HG02981 (cell line): ENCODE data around the gene ABHD16B.
"Not testable (repeated sequence)": the region's sequence is repeated elsewhere in the genome, so short reads cannot be mapped to it uniquely, and the experiment has no call there.

Experiments
- ATAC-seq: cut with Tn5 transposase; IDR thresholded peaks from one replicate; pipeline ENCODE4 v1.9.1; 2021; ENCODE audit warnings: mild to moderate bottlenecking, moderate library complexity; ENCODE audit not compliant: unreplicated experiment

The ABHD16B gene

DNA sequence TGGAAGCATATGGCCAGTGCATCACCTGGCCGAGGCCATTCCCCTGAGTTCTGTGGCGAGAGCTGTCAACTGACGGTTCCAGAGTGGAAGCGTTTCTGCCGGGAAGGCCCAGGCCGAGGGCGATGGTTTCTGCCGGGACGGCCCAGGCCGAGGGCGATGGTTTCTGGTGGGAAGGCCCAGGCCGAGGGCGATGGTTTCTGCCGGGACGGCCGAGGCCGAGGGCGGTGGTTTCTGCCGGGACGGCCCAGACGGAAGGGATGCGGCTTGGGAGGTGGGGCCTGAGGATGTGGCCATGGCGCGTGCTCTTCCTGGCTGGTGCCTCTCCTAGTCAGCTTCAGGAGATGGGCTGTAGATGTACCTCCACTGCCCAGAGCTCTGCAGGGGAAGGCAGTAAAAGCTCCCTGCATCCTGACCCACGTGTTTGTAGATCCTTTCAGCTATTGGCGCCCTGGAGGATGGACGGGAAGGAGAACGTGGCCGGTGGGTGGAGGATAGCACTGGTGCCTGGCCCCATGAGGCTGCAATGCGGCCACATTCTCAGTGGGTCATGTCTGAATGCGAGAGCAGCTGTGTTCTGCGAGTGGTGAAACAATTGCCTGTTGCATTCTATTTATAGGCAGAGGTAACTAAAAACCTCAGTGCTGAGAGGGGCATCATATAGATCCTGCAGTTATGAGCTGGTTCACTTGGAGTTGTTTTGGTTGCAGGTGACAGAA, 16.6 kb downstream of the ABHD16B start:
- no peak for ATAC-seq

DNA sequence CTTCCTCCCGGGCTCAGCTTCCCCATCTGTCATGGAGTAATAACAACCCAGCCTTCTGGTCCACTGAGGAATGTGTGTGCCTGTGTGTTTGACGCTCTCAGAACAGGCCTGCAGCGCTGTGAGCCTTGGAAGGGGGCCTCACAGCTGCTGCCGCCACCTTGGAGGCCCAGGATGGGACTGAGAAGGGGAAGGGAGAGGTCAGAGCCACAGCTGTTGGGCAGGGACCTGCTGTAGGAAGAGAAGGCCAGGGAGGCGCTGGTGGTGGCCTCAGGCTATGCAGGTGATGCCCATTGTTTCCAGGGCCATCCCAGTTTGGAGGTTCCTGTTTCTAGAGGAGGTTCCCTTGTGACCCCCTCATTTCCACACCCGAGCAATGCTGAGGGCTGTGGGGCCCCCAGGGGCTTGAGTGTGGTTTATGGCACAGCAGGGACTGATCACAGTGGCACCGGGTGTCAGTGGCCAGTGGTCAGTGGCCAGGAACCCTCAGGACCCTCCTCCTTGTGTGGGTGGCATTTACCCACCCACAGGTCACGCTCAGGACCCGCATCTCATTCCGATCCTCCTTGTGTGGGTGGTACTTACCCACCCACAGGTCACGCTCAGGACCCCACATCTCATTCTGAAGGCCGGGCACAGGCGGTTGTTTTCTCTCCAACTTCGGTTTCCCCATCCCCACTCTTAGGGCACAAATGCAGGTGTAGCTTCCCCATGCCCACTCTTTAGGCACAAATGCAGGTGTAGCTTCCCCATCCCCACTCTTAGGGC, 17.8 kb downstream of the ABHD16B start:
- no peak for ATAC-seq

- not testable (repeated sequence) for ATAC-seq
Measured at GRCh38 chr20:63880901-63881300, 19.6 kb downstream of the ABHD16B start.

- no peak for ATAC-seq
Measured at GRCh38 chr20:63881451-63882226, 20.3 kb downstream of the ABHD16B start.

GRCh38 chr20:63882257-63883200, 21.2 kb downstream of the ABHD16B start:
- ATAC-seq, result no peak

DNA sequence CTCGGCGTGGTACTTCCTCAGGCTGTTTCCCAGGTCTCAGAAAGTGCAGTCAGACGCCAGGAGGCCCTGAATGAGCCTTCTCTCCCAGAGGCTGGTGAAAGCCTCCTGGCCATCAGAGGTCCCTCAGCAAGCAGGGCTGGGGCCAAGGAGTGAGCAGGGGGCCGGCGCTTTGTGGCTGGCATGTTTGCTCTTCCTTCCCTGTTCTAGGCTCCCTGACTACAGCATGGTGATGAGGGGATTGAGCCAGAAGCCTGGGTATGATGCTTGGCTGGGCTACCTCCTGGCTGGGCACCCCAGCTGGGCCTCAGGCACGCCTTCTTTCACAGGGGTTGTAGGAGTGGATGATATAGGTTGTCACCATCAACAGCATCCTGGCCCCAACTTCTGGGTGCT, 21.9 kb downstream of the ABHD16B start:
- no peak for ATAC-seq

DNA sequence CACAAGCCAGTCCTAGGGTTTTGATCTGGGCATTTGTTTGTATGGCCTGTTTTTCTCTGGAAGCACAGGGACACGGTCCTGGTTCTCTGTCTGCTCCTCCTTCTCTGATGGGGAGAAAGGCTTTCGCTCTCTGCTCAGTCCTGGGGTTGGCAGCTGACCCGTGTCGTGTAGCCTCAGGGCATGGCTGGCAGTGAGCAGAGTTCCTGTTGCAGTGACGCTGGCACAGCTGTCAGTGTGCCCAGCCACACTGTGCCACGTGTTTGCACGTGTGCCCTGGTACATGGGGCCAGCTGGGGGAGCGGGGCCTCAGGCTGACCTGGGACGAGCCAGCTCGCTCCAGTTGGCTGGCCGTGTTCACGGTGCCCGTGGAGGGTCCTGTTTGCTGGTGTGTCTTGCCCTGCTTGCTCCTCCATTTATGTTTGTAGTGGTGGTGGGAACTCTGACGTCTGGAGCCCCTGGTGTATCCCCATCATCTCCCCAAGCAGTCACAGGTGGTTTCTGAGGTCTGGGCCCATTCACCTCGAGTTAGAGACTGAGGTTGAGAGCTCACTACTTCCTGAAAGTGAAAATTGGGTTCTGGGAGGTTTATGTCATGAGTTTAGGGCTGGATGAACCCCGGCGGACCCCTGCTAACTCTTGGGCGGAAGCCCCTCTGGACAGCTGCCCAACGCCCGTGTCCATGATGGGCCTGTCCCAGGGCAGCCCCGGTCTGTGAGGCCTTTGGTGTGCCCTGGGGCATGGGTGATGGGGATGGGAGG, 23.4 kb downstream of the ABHD16B start:
- no peak for ATAC-seq

GRCh38 chr20:63885264-63886053, 24.2 kb downstream of the ABHD16B start:
- no peak for ATAC-seq

GRCh38 chr20:63886054-63886419, 24.7 kb downstream of the ABHD16B start:
- ATAC-seq, result no peak

DNA sequence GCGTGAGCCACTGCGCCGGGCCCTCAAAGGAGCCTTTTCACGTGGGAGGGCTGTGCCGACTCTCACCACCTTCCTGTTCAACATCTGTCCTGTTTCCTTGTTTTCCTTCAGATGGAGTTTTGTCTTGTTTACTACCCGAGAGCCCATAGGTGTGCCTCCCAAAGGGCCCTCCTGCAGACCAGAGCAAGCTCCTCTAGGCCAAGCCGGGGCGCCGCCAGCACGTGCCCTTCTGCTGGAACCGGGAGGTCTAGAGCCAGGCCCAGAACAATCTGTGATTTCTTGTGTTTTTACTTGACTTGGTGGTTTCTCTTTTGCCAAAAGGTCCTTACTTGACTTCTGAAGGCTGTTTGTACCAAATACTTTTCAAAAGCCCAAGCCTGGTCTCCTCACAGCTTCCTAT, 25.6 kb downstream of the ABHD16B start:
- no peak for ATAC-seq

DNA sequence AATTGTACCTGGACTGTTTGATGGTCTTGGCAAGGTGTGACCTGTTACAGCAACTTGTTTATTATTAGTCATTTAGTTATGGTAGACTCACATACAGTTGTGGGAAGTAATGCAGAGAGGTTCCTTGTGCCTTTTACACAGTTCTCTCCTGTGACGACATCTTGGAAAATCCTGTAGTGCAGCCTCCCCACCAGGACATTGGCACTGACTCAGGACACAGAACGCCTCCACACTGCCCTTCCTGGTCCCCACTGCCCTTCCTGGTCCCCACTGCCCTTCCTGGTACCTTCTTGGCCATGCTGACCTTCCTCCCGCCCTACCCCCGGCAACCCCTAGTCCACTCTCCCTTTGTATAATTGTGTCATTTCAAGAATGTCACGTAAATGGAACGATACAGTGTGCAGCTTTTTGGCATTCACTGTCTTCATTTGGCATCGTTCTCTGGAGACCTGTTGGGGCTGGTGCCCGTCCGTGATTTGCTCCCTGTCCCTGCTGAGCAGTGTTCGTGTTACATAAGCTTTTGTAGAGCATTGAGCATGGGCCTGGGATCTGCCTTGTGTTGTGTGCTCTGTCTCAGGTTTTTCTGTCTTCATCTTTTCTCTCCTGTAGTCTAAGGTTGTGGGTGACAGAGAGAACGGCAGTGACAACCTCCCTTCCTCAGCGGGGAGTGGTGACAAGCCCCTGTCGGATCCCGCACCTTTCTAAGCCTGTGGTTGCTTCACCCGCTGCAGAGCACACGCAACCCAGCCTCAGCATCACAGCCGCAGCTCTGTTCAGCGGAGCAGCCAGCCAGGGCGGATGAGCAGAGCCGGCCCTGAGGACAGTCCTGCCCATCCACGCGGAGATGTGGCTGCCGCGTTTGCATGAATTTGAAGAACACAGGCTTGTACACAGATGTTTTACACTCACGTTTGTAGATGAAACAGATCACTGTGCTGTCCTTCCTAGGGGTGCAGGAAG, 28.2 kb downstream of the ABHD16B start:
- ATAC-seq, result no peak

GRCh38 chr20:63890201-63890576, 28.9 kb downstream of the ABHD16B start:
- no peak for ATAC-seq

DNA sequence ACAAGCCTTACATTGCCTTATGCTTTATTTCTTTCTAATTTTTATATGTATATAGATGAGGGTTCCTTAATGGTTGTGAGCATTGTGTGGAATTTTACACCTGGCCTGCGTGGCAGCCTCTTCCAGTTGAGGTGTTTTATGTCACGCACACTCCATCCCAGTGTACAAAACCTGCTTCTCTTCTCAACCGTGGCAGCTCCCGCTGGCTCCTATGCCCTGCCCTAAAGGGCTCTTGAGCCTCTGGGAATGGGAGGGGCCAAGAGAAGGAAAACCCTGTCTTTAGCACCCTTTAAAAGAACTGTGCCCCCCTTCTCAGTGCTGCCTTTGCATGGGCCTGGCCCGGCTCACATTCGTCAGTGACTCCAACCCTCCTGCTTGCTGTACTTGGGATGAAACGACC, 29.3 kb downstream of the ABHD16B start:
- ATAC-seq, result no peak

DNA sequence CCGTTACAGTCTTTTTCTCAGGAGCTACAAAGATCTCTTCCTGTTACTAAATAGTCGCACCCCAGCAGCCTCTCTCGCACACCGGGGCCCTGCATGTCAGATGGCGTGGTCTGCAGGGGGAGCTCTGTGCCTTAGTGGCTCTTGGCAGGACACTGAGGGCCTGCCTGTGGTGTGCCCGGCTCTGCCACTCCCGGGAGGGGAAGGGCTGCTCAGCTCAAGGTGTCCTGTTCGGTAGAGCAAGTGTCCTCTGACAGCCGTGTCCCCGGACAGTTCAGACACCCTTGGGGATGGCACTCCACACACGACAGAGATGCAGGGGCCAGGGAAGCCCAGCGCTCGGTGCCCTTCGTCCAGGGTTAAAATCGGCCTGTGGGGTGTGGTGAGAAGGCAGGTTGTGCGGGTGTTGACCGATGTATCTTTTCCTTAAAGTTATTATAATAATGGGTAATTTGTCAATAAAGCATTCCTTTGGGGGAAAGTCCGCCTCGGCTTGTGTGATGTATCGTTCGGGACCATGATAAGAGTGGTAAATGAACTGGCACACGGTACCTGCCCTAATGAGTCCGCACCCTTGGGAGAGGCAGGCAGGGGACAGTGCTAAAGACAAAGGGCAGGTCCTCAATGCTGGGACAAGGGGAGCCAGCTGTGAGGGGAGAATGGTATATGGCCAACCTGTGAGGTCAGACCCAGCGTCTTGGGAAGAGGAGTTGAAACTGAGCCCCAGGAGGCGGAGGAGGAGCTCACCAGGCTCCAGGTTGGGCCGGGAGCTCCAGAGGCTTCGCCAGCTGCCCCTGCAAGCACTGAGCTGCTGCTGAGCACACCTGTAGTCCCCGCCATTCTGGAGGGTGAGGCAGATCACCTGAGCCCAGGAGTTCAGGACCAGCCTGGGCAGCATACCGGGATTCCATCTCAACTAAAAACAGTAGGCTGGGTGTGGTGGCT, 30.0 kb downstream of the ABHD16B start:
- no peak for ATAC-seq

DNA sequence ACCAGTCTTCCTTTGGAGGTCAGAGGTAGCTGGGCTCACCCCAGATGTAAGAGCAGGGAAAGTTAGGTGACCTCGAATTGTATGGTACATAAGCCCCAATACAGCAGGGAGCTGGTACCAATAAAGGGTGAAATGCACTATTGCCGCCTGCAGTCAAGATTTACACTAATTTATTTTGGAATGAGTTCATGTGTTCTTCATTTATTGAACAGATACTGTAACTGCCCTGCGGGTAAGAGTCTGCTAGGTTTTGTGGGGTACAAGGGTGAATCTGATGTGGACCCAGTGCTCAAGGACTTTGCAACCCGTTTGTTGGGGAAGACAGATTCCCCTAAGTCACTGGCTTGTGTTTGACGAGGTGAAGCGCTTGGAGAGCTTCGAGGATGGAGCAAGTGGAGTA, 31.1 kb downstream of the ABHD16B start:
- ATAC-seq, result no peak

DNA sequence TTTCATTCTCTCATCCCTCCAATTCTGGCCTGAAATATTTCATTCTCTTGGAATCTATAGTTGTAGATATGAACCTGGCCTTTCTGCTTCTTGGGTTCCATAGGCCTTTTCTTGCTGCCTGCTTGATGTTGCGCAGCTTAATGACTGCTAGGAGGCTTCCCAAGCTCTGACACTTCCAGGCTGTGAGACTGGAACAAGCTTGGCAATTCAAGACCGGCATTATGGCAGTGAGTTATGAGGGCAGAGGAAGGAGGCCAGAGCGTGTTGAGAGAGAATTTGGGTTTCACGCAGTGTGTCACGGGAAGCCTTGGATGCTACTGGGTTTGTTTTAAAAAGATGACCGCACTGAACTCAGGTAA, 32.7 kb downstream of the ABHD16B start:
- ATAC-seq, result no peak
